Measurements from ENCODE around the gene STK32A.
"Not testable (repeated sequence)": the region's sequence is repeated elsewhere in the genome, so short reads cannot be mapped to it uniquely, and the experiment has no call there.

Gene STK32A

GRCh38 chr5:147223948-147224791 is 10.7 kb upstream of the STK32A start:
- DNase-seq (ENCODE audit: low read depth): peak; percentile 7
- peak; percentile 38 for TF ChIP-seq CTCF (IDR thresholded peaks at IDR 0.05; ENCODE audit: insufficient read depth, low read depth, low read length, missing control alignments)

GRCh38 chr5:147225938-147226337 is 8.9 kb upstream of the STK32A start:
- no peak for DNase-seq (ENCODE audit: low read depth)
- H3K4me3 ChIP-seq (ENCODE audit: low read depth, low read length): no peak overlapping the region
- TF ChIP-seq CTCF (IDR thresholded peaks at IDR 0.05; ENCODE audit: insufficient read depth, low read depth, low read length, missing control alignments): no peak

More at GRCh38 chr5:147223948-147224791, 10.7 kb upstream of the STK32A start:
- no peak overlapping the region for H3K4me3 ChIP-seq (ENCODE audit: low read depth, low read length)

GRCh38 chr5:147226512-147226911 is 8.3 kb upstream of the STK32A start:
- no peak overlapping the region for H3K4me3 ChIP-seq (ENCODE audit: low read depth, low read length)
- no peak for TF ChIP-seq CTCF (IDR thresholded peaks at IDR 0.05; ENCODE audit: insufficient read depth, low read depth, low read length, missing control alignments)
- no peak for DNase-seq (ENCODE audit: low read depth)

- no peak overlapping the region for H3K4me3 ChIP-seq (ENCODE audit: low read depth, low read length)
- TF ChIP-seq CTCF (IDR thresholded peaks at IDR 0.05; ENCODE audit: insufficient read depth, low read depth, low read length, missing control alignments): no peak
- DNase-seq (ENCODE audit: low read depth): no peak
Observed at GRCh38 chr5:147234239-147234824, 494 bp upstream of the STK32A start.

- no peak for DNase-seq (ENCODE audit: low read depth)
- H3K4me3 ChIP-seq (ENCODE audit: low read depth, low read length): no peak overlapping the region
- no peak for TF ChIP-seq CTCF (IDR thresholded peaks at IDR 0.05; ENCODE audit: insufficient read depth, low read depth, low read length, missing control alignments)
Observed at GRCh38 chr5:147240266-147240985, 5.6 kb downstream of the STK32A start.

GRCh38 chr5:147243238-147243637 is 8.4 kb downstream of the STK32A start:
- DNase-seq (ENCODE audit: low read depth); H3K4me3 ChIP-seq (ENCODE audit: low read depth, low read length): not testable (repeated sequence)
